SJCRH30 (cell line): ENCODE data around the gene NIPA2. TPM values are rescaled to one million over a fixed set of nuclear protein-coding genes. Genes with fewer than 3 reads are reported as not detected.

Experiments used
- DNase-seq, 2 experiments: peaks; one replicate each; pipeline ENCODE4 v3.0.0-alpha.2; 2015 to 2020
- H3K27ac ChIP-seq: fragments of 250-450 bp; sonication (Bioruptor Pico); 2 replicates; pipeline ENCODE4 v1.5.1; 2020; ENCODE audit warnings: mild to moderate bottlenecking, moderate library complexity
- H3K27me3 ChIP-seq: fragments of 250-450 bp; sonication (Bioruptor Pico); 2 replicates; pipeline ENCODE4 v1.5.1; 2020; ENCODE audit warnings: mild to moderate bottlenecking, moderate library complexity
- H3K36me3 ChIP-seq: fragments of 250-450 bp; sonication (Bioruptor Pico); 2 replicates; pipeline ENCODE4 v1.5.1; 2020; ENCODE audit warnings: mild to moderate bottlenecking, moderate library complexity
- H3K4me1 ChIP-seq: fragments of 250-450 bp; sonication (Bioruptor Pico); 2 replicates; pipeline ENCODE4 v1.5.1; 2020; ENCODE audit warnings: mild to moderate bottlenecking, moderate library complexity
- H3K4me3 ChIP-seq: fragments of 250-450 bp; sonication (Bioruptor Pico); 2 replicates; pipeline ENCODE4 v1.5.1; 2020; ENCODE audit warnings: mild to moderate bottlenecking, moderate library complexity
- H3K9me3 ChIP-seq: fragments of 250-450 bp; sonication (Bioruptor Pico); replicated peaks from 2 replicates; pipeline ENCODE4 v1.5.1; 2020; ENCODE audit warnings: mild to moderate bottlenecking, moderate library complexity
- total RNA-seq: library from RNA; depleted of rRNA; stranded (reverse); fragments of >200 nt; shearing (Covaris generic); gene quantifications from 2 replicates; pipeline ENCODE4 v1.2.3, GENCODE V29; 2014; rRNA removed

The NIPA2 gene
- total RNA-seq, 1 experiment from 2014 or later: 108 TPM

- peaks cover 8% of the 10 kb centered on the region; the same call in 1 of the 2 replicates for H3K36me3 ChIP-seq
- H3K4me3 ChIP-seq: no peak overlapping the region
- no peak overlapping the region for H3K27ac ChIP-seq
- H3K4me1 ChIP-seq: no peaks in the 10 kb centered on the region
- H3K27me3 ChIP-seq: no peaks in the 10 kb centered on the region
- no peak for DNase-seq
- H3K9me3 ChIP-seq: no peaks in the 10 kb centered on the region
Measured at GRCh38 chr15:22913646-22914380, 75.3 kb downstream of the NIPA2 start.

- no peaks in the 10 kb centered on the region for H3K4me1 ChIP-seq
- H3K27me3 ChIP-seq: no peaks in the 10 kb centered on the region
- no peaks in the 10 kb centered on the region for H3K9me3 ChIP-seq
- no peak overlapping the region for H3K4me3 ChIP-seq
- H3K36me3 ChIP-seq: peaks cover 2% of the 10 kb centered on the region; the same call in 1 of the 2 replicates
- DNase-seq: no peak
- H3K27ac ChIP-seq: no peak overlapping the region
Measured at GRCh38 chr15:22915866-22916515, 77.5 kb downstream of the NIPA2 start.

GRCh38 chr15:22916606-22917350, 78.3 kb downstream of the NIPA2 start:
- H3K4me1 ChIP-seq: no peaks in the 10 kb centered on the region
- H3K4me3 ChIP-seq: no peak overlapping the region
- peaks cover 2% of the 10 kb centered on the region; the same call in 1 of the 2 replicates for H3K36me3 ChIP-seq
- no peaks in the 10 kb centered on the region for H3K27me3 ChIP-seq
- H3K9me3 ChIP-seq: no peaks in the 10 kb centered on the region
- no peak for DNase-seq
- no peak overlapping the region for H3K27ac ChIP-seq

GRCh38 chr15:22917556-22917955, 79.1 kb downstream of the NIPA2 start:
- DNase-seq: no peak
- Histone ChIP-seq H3K27me3 (no peaks in the 10 kb centered on the region), H3K36me3 (no peaks in the 10 kb centered on the region; the same call in 1 of the 2 replicates), H3K4me3 (no peak overlapping the region), H3K27ac (no peak overlapping the region), H3K9me3 (no peaks in the 10 kb centered on the region), H3K4me1 (no peaks in the 10 kb centered on the region)

Other genes starting within 250 kb of the NIPA2 start
- 10.9 and 14.5 TPM in 2 replicates for gene NIPA1, start 52.0 kb upstream of the NIPA2 start, total RNA-seq
- 58.7 and 60.6 TPM in 2 replicates for gene CYFIP1, start 141.7 kb downstream of the NIPA2 start, total RNA-seq
- gene TUBGCP5, start 200.9 kb downstream of the NIPA2 start, total RNA-seq: 16.8 and 23.1 TPM in 2 replicates